ENCODE results near the gene RPAP3. TPM values are rescaled to one million over a fixed set of nuclear protein-coding genes. Genes with fewer than 3 reads are reported as not detected.
A peak's percentile ranks its signal among the peaks of the same experiment; 100 is the strongest.

Gene RPAP3
- total RNA-seq, 6 donors from 2014 or later: 6.5 to 28.0 (median 16.4) TPM

DNA sequence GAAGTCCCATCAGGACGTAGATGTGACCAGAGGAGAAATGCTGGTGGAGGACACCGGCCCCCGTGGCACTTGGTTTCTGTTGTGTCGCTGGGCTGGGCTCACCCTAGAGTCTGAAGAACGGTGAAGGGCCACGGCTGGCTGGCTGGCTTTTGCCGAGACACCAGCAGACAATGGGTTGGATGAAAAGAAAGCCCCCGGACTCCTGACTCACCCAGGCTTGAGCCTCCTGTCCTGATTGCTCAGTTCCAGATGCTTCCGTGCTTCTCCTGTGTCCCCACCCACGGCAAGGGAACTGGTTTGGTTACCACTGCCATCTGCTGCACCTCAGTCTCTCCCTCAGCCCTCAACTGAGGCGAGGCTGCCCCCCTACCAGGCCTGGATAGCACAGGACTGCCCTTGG, 29.8 kb upstream of the RPAP3 start:
- Histone ChIP-seq H3K9me3 (no peaks in the 10 kb centered on the region), H3K27me3 (no peaks in the 10 kb centered on the region), H3K4me3 (no peak overlapping the region), H3K27ac (peak overlapping the region; percentile 59 to 76 (median 68)), H3K4me1 (peaks cover 36 to 50% (median 37%) of the 10 kb centered on the region in 4 donors), H3K36me3 (peaks cover 0 to 4% (median 2%) of the 10 kb centered on the region in 4 donors)
- WGBS, 2 donors: 91 to 96% methylated on average over 4 to 11 of the region's 11 CpGs
- DNase-seq: no peak
- TF ChIP-seq, protein P1, sequence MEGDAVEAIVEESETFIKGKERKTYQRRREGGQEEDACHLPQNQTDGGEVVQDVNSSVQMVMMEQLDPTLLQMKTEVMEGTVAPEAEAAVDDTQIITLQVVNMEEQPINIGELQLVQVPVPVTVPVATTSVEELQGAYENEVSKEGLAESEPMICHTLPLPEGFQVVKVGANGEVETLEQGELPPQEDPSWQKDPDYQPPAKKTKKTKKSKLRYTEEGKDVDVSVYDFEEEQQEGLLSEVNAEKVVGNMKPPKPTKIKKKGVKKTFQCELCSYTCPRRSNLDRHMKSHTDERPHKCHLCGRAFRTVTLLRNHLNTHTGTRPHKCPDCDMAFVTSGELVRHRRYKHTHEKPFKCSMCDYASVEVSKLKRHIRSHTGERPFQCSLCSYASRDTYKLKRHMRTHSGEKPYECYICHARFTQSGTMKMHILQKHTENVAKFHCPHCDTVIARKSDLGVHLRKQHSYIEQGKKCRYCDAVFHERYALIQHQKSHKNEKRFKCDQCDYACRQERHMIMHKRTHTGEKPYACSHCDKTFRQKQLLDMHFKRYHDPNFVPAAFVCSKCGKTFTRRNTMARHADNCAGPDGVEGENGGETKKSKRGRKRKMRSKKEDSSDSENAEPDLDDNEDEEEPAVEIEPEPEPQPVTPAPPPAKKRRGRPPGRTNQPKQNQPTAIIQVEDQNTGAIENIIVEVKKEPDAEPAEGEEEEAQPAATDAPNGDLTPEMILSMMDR (IDR thresholded peaks at IDR 0.05): no peak
- TF ChIP-seq EP300 (IDR thresholded peaks at IDR 0.05) (no peak), POLR2AphosphoS5 (IDR thresholded peaks at IDR 0.05) (no peak), POLR2A (IDR thresholded peaks at IDR 0.05) (no peak)
- no peak for ATAC-seq (ENCODE audit: low FRiP score in 2 of 2)

DNA sequence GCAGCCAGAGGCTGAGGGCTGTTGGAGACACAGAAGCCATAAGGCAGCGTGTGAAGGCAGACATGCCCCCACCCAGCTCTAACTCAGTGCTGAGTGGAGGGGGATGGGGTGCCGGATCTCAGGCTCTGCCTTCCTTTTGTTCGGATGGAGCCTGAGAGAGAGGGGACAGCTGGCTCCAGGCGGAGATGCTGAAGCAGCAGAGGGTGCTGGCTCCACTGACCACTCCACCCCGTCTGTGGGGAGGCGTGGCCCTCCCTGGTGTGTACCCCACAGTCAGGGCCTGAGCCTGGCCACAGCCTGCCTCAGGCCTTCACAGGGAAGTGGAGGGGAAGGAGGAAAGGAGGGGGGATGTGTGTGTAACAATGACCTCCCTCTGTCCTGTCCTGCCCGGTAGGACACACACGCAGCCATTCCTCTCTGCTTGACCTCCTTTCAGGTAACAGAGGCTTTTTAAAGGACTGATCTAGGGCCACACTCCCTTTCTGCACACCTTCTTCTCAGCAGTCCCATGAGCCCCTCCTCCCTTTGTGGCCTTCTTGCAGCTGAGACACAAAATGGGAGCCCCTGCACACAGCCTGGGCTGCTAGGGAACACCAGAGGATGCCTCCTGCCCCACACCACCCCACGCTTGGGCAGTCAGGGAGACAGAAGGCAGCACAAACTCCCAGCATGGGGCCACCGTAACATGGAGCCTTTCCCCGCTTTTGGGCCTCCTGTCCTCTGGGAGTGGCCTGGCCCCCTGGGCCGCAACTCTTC, 29.1 kb upstream of the RPAP3 start:
- H3K4me1 ChIP-seq: peaks cover 29 to 49% (median 31%) of the 10 kb centered on the region in 4 donors
- no peaks in the 10 kb centered on the region for H3K9me3 ChIP-seq
- DNase-seq (no peak), ATAC-seq (ENCODE audit: low FRiP score in 2 of 2) (peak in 1 of 2 donors; percentile 4)
- H3K36me3 ChIP-seq: peaks cover 0 to 4% (median 2%) of the 10 kb centered on the region in 4 donors
- H3K27ac ChIP-seq: peak overlapping the region in 3 of 4 donors; percentile 37 to 68 (median 67)
- no peaks in the 10 kb centered on the region for H3K27me3 ChIP-seq
- WGBS, 2 donors: 58 to 67% methylated on average over 6 to 11 of the region's 12 CpGs
- H3K4me3 ChIP-seq: no peak overlapping the region
- TF ChIP-seq EP300 (IDR thresholded peaks at IDR 0.05): no peak
- TF ChIP-seq, protein P1 (IDR thresholded peaks at IDR 0.05): no peak
- TF ChIP-seq POLR2A (IDR thresholded peaks at IDR 0.05): no peak
- no peak for TF ChIP-seq POLR2AphosphoS5 (IDR thresholded peaks at IDR 0.05)

DNA sequence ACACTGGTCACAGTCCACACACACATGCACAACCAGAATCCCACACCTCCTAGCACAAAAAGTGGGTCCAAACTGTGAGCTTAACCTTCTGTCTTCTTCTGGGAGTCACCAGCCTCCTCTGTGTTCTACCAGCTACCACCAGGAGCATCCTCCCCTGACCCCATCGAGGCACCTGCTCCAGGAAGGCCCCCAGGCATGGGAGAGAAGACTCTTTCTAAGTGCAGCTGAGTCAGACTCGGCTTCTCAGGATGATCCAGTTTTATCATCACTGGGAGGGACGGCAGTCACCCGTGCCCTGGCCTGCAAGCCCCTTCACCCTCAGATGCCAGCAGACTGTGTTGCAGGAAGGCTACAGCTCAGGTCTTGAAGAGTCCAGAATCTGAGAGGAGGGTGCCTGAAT, 27.3 kb upstream of the RPAP3 start:
- no peak overlapping the region for H3K4me3 ChIP-seq
- 82% methylated on average over 4 of the region's 4 CpGs; no CpG with 5 or more reads in 1 of the 2 donors for WGBS, 2 donors
- H3K27ac ChIP-seq: no peak overlapping the region
- H3K36me3 ChIP-seq: peaks cover 0 to 1% (median 0%) of the 10 kb centered on the region in 4 donors
- DNase-seq: no peak
- H3K27me3 ChIP-seq: no peaks in the 10 kb centered on the region
- H3K4me1 ChIP-seq: peaks cover 24 to 42% (median 29%) of the 10 kb centered on the region in 4 donors
- ATAC-seq (ENCODE audit: low FRiP score in 2 of 2): no peak
- H3K9me3 ChIP-seq: no peaks in the 10 kb centered on the region
- TF ChIP-seq, protein P1 (IDR thresholded peaks at IDR 0.05): no peak
- TF ChIP-seq EP300 (IDR thresholded peaks at IDR 0.05) (no peak), POLR2AphosphoS5 (IDR thresholded peaks at IDR 0.05) (no peak), POLR2A (IDR thresholded peaks at IDR 0.05) (no peak)

DNA sequence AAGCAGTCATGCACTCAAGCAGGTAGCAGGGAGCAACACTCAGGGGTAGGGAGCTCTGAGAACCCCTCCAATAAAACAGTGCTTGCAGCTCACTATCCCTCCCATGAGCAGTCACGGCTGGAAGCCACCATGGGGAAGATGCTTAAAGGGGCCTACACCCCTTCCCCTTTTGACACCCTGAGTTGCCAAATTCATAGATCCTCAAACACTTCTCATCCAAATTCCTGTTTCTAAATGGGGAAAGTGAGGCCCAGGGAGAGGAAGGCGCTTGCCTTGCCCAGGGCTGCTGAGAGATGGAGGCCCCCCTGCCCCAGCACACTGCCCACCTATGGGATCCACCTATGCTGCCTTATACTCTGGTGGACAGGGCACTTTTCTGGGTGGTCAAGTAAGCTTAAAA, 26.7 kb upstream of the RPAP3 start:
- Histone ChIP-seq H3K9me3 (no peaks in the 10 kb centered on the region), H3K4me3 (no peak overlapping the region), H3K36me3 (no peaks in the 10 kb centered on the region), H3K27me3 (no peaks in the 10 kb centered on the region), H3K27ac (no peak overlapping the region), H3K4me1 (peaks cover 18 to 36% (median 24%) of the 10 kb centered on the region in 4 donors)
- no peak for TF ChIP-seq EP300 (IDR thresholded peaks at IDR 0.05)
- no peak for TF ChIP-seq POLR2A (IDR thresholded peaks at IDR 0.05)
- TF ChIP-seq, protein P1 (IDR thresholded peaks at IDR 0.05): no peak
- no peak for TF ChIP-seq POLR2AphosphoS5 (IDR thresholded peaks at IDR 0.05)
- 67 to 78% methylated on average over 2 of the region's 2 CpGs for WGBS, 2 donors
- no peak for ATAC-seq (ENCODE audit: low FRiP score in 2 of 2)
- no peak for DNase-seq
